VCaP (cell line): ENCODE results near the gene CADPS.
A peak's percentile ranks its signal among the peaks of the same experiment; 100 is the strongest.

Source experiments
- H3K27ac ChIP-seq: fragments of 450-650 bp; 2 replicates; pipeline ENCODE4 v1.5.1; 2017
- CTCF ChIP-seq: fragments of 450-650 bp; conservative IDR thresholded peaks from 2 replicates; pipeline ENCODE4 v1.5.1; 2017; ENCODE audit warnings: mild to moderate bottlenecking, moderate library complexity

The CADPS gene

DNA sequence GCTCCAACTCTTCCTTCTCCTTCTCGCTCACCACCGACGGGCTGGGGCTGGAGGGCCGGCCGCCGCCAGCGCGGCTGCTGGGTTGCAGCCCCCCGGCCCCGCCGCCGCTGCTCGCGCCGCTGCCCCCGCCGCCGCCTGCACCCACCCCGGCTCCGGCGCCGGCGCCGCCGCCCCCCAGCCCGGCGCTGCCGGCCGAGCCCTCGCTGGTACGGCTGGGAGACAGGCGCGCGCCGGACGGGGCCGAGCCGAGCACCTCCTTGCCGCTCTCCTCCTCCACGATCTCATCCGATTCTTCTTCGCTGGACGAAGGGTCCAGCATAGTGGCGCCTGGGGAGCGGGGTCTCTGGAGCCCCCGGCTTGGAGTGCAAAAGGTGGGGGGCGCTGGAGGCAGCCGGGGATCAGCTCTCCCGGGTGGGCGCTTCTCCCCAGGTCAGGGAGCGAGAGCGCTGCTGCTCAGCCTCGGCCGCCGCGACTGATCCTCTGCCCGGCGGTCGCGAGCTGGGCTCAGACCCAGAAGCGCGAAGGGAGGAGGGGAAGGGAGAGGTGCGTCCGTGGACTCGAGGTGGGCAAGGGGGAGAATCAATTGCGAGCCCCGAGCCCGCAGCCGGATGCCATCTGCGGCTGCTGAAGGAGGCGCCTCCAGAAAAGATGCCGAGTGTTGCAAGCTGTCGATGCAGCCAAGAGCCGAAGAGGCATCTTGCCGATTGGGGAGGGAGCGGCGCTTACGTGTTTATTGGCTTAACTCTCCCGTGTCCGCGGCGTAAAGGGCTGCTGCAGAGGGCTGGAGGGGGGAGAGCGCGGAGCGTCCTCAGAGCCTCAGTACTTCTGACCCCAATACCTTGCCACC, at the start of gene CADPS:
CADPS (minus strand) TSS at position 706 of the 847 bp plus-strand sequence; CDS start at position 319, 387 bp downstream.
- peak within 1 kb of the TSS; percentile 94 for H3K27ac ChIP-seq

GRCh38 chr3:62923066-62923465, 47.9 kb upstream of the CADPS start:
- H3K27ac ChIP-seq = no peak overlapping the region
- TF ChIP-seq CTCF = no peak

More for the DNA sequence above, at the start of gene CADPS:
- TF ChIP-seq CTCF = no peak

DNA sequence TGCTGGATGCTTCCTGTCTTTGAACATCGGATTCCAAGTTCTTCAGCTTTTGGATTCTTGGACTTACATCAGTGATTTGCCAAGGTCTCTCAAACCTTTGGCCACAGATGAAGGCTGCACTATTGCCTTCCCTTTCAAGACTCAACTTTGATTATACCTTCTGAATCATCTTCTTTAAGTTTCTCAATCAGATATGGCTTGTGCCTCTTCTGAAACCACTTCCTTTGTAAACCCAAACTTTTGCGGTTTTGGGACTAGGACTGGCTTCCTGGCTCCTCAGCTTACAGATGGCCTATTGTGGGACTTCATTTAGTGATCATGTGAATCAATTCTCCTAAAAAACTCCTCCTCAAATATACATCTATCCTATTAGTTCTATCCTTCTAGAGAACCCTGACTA, 47.1 kb upstream of the CADPS start:
- no peak overlapping the region for H3K27ac ChIP-seq
- no peak for TF ChIP-seq CTCF

- no peak for TF ChIP-seq CTCF
- H3K27ac ChIP-seq = no peak overlapping the region
Measured at GRCh38 chr3:62920466-62920784, 45.2 kb upstream of the CADPS start.

DNA sequence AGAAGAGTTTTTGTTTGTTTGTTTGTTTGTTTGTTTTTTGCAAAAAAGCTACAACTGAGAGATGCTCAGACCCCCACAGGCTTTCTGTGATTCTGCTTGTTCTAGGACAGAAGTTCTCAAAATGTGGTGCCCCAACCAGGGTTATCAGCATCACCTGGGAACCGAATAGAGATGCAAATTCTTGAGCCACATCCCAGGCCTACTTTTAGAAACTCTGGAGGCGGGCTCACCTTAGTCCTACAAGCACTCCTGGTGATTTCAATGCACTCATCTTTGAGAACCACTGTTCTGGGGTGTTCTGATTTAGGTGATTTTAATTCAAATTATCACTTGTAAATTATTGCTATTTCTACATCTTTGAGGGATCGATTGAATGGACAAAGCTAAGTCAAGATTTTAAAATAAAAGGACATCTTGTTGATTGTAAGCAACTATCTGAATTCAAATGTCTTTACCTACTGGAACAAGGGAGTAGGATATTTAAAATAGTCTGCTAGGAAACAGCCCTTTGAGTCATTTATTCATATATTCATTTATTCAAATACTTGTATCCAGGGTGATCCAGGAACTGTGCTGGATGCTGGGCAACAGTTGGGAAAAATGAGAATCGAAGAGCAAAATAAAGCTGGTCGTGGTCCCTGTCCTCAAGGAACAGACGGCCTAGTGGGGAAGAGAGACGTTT, 44.7 kb upstream of the CADPS start:
- TF ChIP-seq CTCF = no peak
- no peak overlapping the region for H3K27ac ChIP-seq

DNA sequence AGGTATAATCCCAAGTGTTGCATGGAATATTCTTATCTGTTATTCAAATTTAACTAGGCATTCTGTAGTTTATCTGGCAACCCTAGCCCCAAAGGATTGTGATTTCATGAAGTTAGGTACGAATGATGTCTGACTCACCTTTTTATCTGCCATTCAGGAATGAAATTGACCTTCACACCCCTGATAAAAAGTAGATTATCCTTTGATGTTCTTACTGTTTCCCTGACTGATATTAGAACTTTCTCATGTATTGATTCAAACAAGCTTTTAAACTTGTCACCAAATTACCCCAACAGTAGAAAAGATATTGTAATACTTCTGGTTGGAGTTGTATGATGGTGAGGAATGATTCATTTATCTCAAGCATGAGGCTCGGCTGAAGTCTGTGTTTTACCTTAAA, 43.6 kb upstream of the CADPS start:
- TF ChIP-seq CTCF = no peak
- no peak overlapping the region for H3K27ac ChIP-seq

- TF ChIP-seq CTCF = no peak
- no peak overlapping the region for H3K27ac ChIP-seq
Measured at GRCh38 chr3:62918131-62918530, 42.9 kb upstream of the CADPS start.
